GM18873 (cell line): Measurements from ENCODE around the gene ACTN4.

Experiments used
- ATAC-seq: cut with Tn5 transposase; IDR thresholded peaks from one replicate; pipeline ENCODE4 v1.9.1; 2021; ENCODE audit warnings: mild to moderate bottlenecking, moderate library complexity, moderate number of reproducible peaks; ENCODE audit not compliant: unreplicated experiment, low FRiP score

Gene ACTN4

DNA sequence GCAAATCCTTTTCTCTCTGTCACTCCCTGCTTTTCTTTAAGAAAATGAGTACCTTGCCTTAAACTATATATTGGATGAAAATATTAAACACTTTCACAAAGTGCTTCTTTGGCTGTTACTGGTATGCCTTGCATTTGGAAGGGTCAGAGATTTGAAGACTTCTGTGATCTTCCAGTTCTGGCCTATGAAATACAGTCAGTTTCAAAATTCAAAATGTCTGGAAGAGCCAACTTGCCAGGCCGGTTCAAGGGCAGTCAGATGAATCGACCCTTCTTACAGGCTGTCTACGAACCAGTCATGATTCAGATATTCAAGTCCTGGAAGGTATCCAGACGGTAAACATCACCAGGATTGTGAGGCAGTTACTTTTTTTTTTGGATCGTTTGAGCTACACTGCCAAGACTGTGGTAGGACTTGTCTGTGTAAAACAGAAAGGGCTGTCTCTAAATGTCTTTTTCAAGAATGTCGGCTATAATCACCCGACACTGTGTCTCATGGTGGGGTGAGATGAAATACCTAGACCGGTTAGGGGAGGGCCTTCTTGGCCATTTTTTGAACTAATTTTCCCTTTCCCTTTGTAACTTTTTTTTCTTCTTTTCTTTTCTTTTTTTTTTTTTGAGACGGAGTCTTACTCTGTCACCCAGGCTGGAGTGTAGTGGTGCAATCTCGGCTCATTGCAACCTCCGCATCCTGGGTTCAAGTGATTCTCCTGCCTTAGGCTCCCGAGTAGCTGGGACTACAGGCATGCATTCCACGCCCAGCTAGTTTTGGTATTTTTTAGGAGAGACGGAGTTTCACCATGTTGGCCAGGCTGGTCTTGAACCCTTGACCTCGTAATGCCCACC is 11.2 kb downstream of the ACTN4 start:
- no peak for ATAC-seq

DNA sequence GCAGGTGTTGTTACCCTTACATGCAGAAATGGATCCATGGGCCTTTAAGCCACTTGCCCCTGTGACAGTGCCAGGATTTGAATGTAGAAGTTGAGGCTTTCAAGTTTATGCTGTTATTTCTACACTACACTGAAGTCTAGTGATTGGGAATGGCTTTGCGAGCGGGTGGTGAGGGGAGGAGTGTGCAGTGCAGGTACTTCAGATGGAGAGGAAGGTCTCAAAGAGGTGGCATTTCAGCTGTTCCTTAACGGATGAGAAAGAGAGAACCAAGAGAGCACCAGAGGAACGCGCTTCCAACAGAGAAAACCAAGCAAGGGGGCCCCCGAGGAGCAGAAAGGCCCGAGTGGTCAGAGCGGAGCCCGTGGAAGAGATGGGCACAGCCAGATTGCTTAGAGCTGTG is 13.3 kb downstream of the ACTN4 start:
- no peak for ATAC-seq

DNA sequence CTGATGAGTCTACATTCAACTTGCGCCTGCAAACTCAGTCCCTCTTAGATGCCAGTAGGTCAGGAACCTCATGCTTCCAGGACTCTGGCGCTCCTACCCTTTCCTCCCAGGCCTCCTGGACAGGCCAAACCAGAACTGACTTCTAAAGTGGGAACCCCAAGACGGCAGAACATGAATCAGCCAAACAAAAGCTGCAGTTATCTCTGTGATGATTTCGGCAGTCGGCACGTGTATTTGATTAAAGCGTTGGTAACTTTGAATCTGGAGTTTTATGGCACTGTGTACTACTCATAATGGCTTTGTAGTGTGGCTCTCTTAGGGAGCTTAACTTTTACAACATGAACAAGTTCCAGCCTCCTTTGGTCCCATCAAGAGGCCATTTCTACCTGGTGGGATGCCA is 13.7 kb downstream of the ACTN4 start:
- no peak for ATAC-seq

DNA sequence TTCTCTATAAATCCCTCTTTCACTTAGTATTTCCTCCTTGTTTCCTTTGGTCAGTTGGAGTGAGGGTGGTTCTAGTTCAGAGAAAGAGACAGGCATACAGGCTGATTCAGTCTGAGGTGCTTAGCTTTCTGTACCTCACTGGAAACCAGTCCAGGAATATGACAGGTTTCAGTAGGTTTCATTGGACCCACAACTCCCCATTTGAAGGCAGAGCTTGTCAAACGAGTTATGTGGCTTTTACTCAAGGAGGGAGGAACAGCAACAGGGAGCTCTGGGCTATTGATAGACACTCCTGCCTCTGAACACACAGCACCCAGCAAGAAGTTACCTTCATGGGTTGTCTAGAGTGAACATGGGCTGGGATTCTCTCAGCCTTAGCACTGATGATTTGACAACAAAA is 14.5 kb downstream of the ACTN4 start:
- no peak for ATAC-seq

DNA sequence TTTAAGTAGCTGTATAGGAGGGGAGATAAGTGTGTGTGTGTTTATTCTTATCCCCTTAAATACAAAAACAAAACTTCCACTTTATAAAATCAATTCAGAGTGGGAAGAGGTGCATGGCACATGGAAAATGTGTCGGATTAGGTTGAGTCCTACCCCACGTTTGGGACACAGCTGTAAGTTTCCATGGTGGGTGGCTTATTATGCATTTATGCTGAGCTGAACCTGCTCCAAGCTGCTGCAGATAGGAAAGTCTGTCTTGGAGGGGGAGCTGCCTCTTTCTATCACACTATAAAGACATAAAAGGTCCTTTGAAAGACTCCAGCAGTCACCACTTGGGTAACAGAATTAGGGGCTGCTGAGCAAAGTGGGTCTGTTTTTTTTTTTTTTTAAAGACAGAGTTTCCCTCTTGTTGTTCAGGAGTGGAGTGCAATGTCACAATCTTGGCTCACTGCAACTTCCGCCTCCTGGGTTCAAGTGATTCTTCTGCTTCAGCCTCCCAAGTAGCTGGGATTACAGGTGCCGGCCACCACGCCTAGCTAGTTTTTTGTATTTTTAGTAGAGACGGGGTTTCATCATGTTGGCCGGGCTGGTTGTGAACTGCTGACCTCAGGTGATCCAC is 15.2 kb downstream of the ACTN4 start:
- ATAC-seq = no peak

DNA sequence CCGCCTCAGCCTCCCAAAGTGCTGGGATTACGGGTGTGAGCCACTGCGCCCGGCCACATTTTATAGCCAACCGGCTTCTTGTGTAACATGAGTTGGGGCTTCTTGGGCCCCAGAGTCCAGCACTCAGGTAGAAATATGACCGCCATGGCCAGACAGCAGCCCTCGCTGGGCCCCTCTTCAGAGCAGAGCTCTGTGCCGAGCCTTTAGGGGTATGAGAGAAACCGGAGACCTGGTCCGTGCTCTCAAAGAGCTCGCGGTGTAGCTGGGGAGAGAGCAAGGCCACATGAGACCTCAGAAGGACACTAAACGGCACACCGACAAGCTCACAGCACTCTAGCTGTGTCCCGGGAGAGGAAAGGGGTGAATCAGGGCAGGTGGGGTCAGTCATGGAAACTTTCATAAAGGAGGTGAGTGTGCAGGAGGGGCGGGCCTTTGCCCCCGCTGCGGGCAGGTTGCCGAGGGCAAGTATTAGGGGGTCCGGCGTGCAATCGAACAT is 15.8 kb downstream of the ACTN4 start:
- ATAC-seq = no peak

DNA sequence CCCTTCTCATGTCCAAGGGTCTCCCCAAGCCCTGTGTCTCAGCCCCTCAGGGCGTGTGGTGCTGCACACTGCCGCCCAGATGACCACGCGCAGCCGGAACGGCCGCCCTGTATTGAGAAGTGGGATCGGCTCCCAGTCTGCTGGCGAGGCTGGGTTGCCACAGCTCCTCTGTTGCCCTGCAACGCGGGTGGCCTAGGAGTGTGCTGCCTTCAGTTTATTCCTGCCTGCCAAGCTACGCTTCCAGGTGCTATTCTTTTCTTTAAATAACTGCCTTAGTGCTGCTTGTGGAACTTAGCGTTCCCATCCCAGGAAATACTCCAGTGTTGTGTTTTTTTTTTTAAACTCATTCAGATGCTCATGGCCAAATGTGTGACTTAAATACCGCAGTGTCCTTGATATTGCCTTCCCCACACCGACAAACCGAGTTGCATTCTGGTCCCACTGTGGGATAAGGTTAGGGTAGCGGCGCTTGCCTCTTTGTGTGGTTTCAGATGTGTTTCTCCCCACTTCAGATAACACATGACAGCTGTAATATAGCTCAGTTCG is 16.6 kb downstream of the ACTN4 start:
- no peak for ATAC-seq

DNA sequence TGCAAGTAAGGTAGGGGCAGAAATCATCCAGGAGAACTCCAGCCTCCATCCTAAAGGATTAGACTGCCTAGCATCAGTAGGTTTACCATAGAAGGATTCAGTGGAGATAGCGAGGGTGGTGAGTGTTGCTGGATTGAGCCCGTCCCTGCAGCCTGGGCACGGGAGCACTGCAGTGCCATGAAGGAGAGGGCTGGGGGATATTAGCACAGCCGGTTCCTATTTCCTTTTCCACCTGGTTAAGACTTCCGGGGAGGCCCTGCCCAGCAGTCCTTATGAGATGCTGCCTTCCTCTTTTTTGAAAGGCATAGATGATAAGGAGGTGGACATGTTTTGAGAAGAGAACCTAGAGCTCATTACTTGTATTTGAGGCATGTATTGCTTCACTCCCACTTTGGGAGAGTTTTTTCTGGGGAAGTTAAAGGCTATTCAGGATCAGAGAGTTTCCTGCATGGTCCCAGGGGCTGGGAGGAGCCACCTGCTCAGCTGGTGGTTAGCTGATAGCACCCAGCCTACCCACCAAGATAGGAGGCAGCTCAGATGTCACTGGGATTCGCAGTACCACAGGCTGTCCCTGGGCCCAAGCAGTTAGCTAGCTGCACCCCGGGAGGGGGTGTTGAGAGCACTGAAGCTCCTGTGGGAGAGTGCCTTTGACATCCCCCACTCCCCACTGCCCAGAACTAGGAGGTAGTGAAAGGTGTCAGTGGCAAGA is 17.2 kb downstream of the ACTN4 start:
- ATAC-seq = no peak

DNA sequence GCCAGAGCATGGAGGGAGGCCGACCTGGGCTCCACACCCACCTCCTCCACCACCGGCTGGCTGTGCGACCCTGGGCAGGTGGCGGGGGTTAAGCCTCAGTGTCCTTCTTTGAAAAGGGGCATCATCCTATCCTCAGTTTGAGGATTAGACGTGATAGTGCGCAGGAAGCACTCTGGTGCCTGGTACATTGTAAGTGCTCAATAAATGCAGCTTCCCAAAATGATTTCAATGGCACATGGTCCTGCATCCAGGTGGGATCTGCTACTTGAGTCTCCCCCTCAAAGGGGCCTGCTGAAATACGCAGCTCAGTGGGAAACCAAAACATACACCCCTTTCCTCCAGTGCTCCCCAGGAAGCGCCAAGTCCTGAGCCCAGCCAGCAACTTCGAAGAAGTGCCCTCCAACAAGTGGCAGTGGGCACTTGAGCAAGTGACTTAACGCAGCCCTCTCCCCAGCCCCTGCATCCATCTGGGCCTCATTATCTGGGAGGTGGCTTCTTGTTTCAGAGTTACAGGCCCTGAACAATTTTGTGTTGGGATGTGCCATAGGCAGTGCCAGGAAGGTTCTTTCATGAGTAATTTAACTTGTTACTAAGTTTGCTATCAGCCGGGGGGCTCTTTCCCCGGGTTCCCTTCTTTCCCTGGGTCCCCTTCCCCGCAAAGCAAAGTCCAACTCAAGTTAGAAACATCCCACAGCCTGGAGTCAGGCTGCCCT is 17.9 kb downstream of the ACTN4 start:
- no peak for ATAC-seq

DNA sequence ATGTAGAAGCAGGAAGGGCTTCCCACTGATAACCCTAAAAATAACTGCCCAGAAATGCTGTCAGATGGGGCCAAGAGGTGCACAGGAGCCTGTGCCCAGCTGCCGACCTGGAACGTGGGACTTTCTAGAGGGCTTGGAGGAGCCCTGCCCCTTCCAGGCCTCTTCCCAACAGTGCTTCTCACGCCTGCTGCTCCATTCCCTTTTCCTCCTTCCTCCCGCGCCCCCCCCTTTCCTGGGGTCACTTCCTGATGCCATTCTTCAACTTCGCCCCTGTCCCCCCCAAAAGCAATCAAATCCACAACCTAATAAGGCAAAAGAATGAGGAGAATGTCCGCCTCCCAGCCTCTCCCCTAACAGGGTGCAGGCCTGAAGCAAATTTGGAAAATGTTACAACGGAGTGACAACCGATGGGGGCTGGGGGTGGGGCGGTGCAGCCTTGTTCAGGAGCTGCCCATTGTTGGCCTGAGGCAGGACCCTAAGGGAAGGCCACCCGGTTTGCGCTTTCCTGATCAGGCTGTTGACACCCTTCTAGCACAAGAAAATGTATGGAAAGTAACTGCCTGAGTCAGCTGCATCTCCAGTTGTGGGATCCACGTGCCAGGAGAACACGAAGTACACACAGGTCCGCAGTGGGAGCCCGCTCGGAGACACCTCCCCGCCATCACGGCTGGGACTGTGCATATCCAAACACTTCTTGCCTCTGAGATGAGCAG is 18.7 kb downstream of the ACTN4 start:
- ATAC-seq = no peak

DNA sequence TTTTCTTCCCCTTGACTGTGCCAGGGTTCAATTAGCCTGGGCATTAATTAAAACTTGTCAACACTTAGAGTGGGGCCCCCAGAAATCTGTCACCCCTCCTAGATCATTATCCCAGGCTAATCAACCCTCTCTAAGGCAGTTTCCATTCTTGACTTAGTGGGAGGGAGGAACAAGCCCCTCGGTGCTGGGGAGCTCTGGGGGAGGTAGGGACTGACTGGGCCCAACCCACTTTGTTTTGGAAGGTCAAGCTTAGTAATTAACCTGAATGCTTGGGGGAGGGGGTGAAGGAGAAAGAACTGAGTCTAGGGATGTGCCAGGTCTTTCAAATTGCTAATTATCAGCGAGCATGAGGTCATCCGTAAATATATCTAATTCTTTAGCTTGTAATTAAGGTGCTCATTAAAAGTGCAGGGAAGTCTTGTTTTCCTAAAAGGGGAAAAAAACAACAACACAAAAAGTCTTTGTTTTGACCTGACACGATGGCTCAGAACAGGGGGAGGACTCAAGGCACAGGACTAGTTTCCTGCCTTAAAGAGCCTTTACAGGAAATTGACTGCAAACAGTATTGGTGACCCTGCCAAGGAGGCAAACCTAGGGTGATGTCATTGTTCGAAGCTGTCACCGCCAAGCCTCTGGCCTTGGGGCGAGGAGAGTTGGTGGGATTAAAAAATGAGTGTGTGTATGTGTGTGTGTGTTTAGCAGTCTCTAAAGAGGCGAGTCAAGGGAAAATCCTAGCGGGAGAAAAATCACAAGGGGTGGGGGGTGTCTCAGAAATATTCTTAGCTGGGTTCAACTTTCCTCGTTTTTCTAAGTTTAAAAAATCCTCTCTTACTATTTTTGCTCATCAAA is 19.4 kb downstream of the ACTN4 start:
- no peak for ATAC-seq

DNA sequence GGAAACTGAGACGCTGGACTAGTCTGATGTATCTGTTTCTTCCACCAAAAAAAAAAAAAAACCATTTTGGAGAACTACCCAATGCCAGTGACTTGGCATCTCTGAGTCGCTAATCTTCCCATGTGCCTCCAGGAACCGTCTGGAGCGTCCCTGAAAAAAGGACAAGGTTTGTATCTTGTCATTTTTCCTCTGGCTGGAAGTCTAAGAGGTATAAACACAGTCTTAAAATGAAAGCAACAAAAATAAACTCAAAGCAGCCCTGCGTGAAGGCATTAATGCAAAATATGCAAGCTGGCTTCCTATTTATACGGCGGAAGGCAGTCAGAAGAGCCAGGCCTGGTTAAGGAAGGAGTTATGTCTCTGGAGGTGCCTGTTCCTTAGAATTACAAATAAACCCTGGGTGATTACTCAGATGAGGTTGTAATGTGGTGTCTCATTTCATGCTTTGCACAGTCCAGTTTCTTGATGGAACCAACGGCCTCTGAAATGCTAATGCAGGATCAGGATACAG is 20.3 kb downstream of the ACTN4 start:
- ATAC-seq = no peak

DNA sequence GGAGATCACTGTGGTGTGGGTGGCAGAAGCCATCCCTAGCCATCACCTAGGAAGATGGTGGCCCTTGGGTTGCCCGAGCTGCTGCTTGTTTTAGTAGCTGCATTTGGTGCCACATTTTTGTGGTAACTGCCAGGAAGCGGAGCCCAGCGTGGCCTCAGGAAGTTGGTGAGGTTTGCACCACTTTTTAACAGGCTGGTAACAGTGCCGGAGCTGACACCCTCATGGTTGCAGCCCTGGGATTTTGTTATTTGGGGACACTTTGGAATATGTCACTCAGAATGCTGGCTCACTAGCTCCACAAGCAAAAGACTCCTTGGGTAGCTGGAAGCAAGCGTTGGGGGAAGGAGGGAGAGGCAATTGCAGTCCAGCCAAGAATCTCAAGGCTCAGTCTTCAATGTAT is 22.1 kb downstream of the ACTN4 start:
- no peak for ATAC-seq

DNA sequence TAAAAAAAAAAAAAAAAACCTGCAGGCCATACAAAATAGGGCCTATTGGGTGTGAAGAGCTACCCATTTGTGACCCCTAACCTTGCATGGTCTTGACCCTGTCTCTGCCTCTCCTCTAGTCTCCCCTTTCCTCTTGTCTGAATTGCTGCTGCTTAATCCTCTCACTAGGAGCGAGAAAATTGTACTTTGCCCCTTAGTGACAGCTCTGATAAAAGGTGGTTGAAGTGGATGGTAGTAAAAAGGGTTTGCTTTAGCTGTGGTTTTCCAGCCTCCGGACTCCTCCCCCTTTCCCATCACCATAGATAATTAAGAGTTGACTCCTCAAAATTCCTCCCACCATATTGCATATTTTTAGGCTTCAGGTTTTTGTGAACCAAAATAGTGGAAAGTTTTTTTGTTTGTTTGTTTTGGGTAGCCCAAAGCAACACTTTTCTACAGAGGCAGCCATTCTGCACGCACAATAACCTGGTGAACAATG is 23.5 kb downstream of the ACTN4 start:
- no peak for ATAC-seq

DNA sequence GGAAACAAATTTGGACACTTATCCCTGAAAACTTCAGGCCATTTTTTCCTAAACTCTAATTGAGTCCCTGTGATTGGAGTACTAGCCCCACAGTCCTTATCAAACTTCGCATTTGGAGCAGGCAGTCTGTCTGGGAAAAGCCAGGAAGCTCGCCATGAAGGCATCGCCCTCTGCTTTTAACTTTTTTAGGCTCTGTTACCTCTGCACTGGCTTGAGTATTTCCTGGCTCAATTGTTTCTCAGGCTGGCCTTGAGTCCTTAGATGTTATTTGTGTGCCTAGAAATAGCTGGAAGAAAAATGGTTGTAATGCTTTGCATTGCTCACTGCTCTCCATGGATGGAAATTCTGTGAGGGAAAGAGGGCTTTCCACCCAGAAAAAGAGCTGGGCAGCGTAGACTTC is 24.2 kb downstream of the ACTN4 start:
- ATAC-seq = no peak

DNA sequence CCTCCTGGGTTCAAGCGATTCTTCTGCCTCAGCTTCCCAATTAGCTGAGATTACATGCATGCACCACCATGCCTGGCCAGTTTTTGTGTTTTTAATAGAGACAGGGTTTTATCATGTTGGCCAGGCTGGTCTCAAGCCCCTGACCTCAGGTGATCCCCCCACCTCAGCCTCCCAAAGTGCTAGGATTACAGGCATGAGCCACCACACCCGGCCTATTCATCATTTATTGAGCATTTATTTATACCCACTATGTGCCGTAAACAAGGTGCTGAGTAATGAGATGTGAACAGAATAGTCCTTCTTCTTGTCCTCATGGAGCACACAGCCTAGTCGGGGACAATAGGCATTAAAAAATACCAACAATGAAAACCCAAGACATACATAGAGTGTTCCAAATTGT is 25.6 kb downstream of the ACTN4 start:
- ATAC-seq = no peak

DNA sequence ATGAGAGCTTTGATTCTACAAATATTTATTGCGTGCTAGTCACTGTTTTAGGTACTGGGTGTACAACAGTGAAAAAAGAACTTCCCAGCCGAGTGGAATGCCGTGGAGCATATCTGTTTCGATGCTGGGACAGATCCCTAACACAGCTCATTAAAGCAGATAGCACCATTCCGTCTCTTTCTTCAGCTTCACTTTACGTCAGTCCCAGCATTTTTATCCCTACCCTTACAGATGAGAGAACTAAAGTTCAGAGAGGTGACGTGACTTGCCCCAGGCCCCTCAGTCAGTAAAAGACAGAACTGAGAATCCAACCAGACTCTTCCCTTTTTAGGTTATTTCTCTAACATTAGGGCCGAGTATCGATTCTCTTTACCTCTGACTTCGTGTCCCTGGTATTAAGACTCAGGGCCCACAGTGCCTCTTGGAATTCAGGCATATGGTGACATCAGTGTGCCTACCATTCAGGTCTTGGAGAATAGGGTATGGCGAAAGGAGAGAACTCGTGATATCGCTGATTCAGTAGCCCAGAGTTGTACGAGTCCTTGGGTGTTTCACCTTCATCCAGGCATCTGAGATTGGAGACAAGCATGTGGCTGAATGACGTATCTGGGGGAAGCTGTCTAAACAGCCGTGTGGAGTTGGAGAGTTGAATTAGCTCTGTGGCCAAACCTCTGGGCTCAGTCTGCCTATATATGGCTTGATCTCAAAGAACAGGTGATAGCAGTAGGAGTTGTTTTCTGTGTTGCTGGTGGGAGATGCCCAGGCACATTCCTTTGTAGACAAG is 27.1 kb downstream of the ACTN4 start:
- ATAC-seq = no peak

DNA sequence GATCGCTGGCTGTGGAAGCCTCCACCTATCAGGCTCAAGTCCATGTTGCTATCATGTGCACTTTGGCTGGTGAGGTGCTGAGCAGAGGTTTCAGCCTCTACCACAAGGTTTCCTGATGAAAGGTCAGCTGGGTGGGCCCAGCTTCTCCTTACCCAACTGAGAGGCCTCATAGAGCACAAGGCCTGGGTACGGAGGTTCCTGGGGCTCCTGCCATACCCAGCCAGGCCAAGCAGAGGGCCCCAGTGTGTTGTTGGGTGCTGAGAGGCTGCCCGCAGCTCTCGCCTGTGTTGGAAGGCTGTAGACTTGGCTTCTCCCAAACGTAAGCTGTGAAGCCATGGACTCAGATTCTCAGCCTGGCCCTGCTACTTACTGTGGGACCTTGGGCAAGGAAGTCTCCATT is 28.2 kb downstream of the ACTN4 start:
- no peak for ATAC-seq
